Activated CD8-positive, alpha-beta memory T cell treated with anti-CD3 and anti-CD28 coated beads for 48 hours (primary cell): Measurements from ENCODE around the gene G2E3.

ENCODE experiments used
- DNase-seq, 3 experiments: peaks; one replicate each; pipeline ENCODE4 v3.0.0-alpha.2; 2020; ENCODE audit warnings: low read depth in 2 of 3, low spot score in 2 of 3

The G2E3 gene

GRCh38 chr14:30648471-30648870 is 89.5 kb downstream of the G2E3 start:
- DNase-seq, result no peak

GRCh38 chr14:30651937-30652336 is 93.0 kb downstream of the G2E3 start:
- no peak for DNase-seq

GRCh38 chr14:30655124-30655523 is 96.2 kb downstream of the G2E3 start:
- no peak for DNase-seq

- no peak for DNase-seq
These were observed 96.7 kb downstream of the G2E3 start for GRCh38 chr14:30655658-30656057.

GRCh38 chr14:30656190-30656632 is 97.3 kb downstream of the G2E3 start:
- no peak for DNase-seq

- no peak for DNase-seq
These were observed 98.1 kb downstream of the G2E3 start for GRCh38 chr14:30657050-30657449.

GRCh38 chr14:30657606-30658163 is 98.7 kb downstream of the G2E3 start:
- no peak for DNase-seq

- DNase-seq, result no peak
These were observed 99.7 kb downstream of the G2E3 start for GRCh38 chr14:30658645-30659044.

- DNase-seq, result no peak
These were observed 110.6 kb downstream of the G2E3 start for GRCh38 chr14:30669594-30669993.
